Measurements from ENCODE around the gene EIF2A. TPM values are rescaled to one million over a fixed set of nuclear protein-coding genes. Genes with fewer than 3 reads are reported as not detected.

The EIF2A gene
- total RNA-seq, 1 donor: 238 TPM

- no peaks in the 10 kb centered on the region for H3K9me3 ChIP-seq (ENCODE audit: low read depth, low read length)
- DNase-seq (ENCODE audit: insufficient read length, low spot score, missing footprints): peak; percentile 58
- H3K4me1 ChIP-seq (ENCODE audit: insufficient read depth, low read length): no peaks in the 10 kb centered on the region
These were observed 23.0 kb upstream of the EIF2A start for GRCh38 chr3:150523538-150523937.

DNA sequence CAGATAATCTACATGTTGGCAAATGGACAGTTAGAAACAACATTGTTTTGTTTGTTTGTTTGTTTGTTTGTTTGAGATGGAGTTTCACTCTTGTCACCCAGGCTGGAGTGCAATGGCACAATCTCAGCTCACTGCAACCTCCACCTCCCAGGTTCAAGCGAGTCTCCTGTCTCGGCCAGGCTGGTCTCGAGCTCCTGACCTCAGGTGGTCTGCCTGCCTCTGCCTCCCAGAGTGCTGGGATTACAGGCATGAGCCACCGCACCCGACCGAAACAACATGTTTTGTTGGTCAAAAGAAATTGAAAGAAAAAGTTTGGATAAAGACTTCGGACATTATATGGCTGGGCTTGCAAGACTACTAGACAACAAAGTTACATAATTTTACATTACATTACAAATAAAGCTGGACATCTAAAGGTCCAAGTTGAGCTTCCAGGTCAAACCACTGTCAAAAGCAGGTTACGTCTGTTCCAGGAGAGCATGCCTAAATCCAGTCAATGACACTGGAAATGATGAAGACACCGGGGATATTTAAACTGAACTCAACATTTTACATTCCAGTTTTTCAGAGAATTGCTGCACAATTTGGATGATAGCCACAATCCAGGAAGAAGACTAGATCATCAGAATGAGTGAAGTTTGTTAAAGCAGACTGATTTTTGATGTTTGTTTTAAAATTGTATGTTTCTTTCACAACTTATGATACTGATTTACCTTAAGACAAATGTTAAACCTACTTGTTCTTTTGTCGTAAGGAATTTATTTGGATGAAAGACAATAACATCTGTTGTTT, 18.9 kb upstream of the EIF2A start:
- H3K4me3 ChIP-seq (ENCODE audit: insufficient read depth, low read length): no peak overlapping the region
- no peak overlapping the region for H3K27ac ChIP-seq (ENCODE audit: low read depth, low read length)
- H3K36me3 ChIP-seq (ENCODE audit: insufficient read depth, low read length): no peaks in the 10 kb centered on the region
- H3K4me2 ChIP-seq (ENCODE audit: insufficient read depth, low read length): peak overlapping the region; percentile 41
- peaks cover 5% of the 10 kb centered on the region for H3K27me3 ChIP-seq (ENCODE audit: insufficient read depth, low read length)
- no peaks in the 10 kb centered on the region for H4K20me1 ChIP-seq (ENCODE audit: insufficient read depth, low read length)
- no peaks in the 10 kb centered on the region for H3K9me3 ChIP-seq (ENCODE audit: low read depth, low read length)
- no peak for DNase-seq (ENCODE audit: insufficient read length, low spot score, missing footprints)
- H3K4me1 ChIP-seq (ENCODE audit: insufficient read depth, low read length): no peaks in the 10 kb centered on the region
- no peaks in the 10 kb centered on the region for H3K79me2 ChIP-seq (ENCODE audit: insufficient read depth, low read length)
- TF ChIP-seq, protein P1, sequence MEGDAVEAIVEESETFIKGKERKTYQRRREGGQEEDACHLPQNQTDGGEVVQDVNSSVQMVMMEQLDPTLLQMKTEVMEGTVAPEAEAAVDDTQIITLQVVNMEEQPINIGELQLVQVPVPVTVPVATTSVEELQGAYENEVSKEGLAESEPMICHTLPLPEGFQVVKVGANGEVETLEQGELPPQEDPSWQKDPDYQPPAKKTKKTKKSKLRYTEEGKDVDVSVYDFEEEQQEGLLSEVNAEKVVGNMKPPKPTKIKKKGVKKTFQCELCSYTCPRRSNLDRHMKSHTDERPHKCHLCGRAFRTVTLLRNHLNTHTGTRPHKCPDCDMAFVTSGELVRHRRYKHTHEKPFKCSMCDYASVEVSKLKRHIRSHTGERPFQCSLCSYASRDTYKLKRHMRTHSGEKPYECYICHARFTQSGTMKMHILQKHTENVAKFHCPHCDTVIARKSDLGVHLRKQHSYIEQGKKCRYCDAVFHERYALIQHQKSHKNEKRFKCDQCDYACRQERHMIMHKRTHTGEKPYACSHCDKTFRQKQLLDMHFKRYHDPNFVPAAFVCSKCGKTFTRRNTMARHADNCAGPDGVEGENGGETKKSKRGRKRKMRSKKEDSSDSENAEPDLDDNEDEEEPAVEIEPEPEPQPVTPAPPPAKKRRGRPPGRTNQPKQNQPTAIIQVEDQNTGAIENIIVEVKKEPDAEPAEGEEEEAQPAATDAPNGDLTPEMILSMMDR (IDR thresholded peaks at IDR 0.05; ENCODE audit: extremely low read depth, low read depth, low read length): no peak
- no peak overlapping the region for H2AFZ ChIP-seq (ENCODE audit: low read length)

More at GRCh38 chr3:150523538-150523937, 23.0 kb upstream of the EIF2A start:
- Histone ChIP-seq H2AFZ (ENCODE audit: low read length) (no peak overlapping the region), H3K27ac (ENCODE audit: low read depth, low read length) (no peak overlapping the region), H3K36me3 (ENCODE audit: insufficient read depth, low read length) (no peaks in the 10 kb centered on the region), H3K4me2 (ENCODE audit: insufficient read depth, low read length) (no peak overlapping the region), H4K20me1 (ENCODE audit: insufficient read depth, low read length) (no peaks in the 10 kb centered on the region), H3K79me2 (ENCODE audit: insufficient read depth, low read length) (no peaks in the 10 kb centered on the region), H3K4me3 (ENCODE audit: insufficient read depth, low read length) (no peak overlapping the region), H3K27me3 (ENCODE audit: insufficient read depth, low read length) (peaks cover 5% of the 10 kb centered on the region)
- TF ChIP-seq, protein P1 (IDR thresholded peaks at IDR 0.05; ENCODE audit: extremely low read depth, low read depth, low read length): no peak

GRCh38 chr3:150528354-150528797, 18.2 kb upstream of the EIF2A start:
- TF ChIP-seq, protein P1 (IDR thresholded peaks at IDR 0.05; ENCODE audit: extremely low read depth, low read depth, low read length): peak; percentile 47
- no peak overlapping the region for H3K4me2 ChIP-seq (ENCODE audit: insufficient read depth, low read length)
- H3K27ac ChIP-seq (ENCODE audit: low read depth, low read length): no peak overlapping the region
- no peaks in the 10 kb centered on the region for H3K9me3 ChIP-seq (ENCODE audit: low read depth, low read length)
- no peaks in the 10 kb centered on the region for H3K79me2 ChIP-seq (ENCODE audit: insufficient read depth, low read length)
- peaks cover 5% of the 10 kb centered on the region for H3K27me3 ChIP-seq (ENCODE audit: insufficient read depth, low read length)
- H2AFZ ChIP-seq (ENCODE audit: low read length): no peak overlapping the region
- H3K4me1 ChIP-seq (ENCODE audit: insufficient read depth, low read length): no peaks in the 10 kb centered on the region
- H4K20me1 ChIP-seq (ENCODE audit: insufficient read depth, low read length): no peaks in the 10 kb centered on the region
- DNase-seq (ENCODE audit: insufficient read length, low spot score, missing footprints): peak; percentile 9
- H3K4me3 ChIP-seq (ENCODE audit: insufficient read depth, low read length): no peak overlapping the region
- H3K36me3 ChIP-seq (ENCODE audit: insufficient read depth, low read length): no peaks in the 10 kb centered on the region

DNA sequence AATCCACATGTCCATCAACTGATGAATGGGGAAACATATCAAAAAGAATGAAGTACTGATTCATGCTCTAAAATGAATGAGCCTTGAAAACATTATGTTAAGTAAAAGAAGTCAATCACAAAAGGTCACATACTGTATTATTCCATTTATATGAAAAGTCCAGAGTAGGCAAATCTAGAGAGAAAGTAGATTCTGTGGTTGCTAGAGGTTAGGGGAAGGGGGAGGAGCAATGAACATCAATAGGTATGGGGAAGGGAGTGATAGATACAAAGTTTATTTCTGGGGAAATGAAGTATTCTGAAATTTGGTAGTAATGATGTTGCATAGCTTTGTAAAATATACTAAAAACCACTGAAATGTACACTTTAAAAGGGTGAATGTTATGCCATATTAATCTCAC, 14.8 kb upstream of the EIF2A start:
- H3K9me3 ChIP-seq (ENCODE audit: low read depth, low read length): no peaks in the 10 kb centered on the region
- DNase-seq (ENCODE audit: insufficient read length, low spot score, missing footprints): no peak
- H3K79me2 ChIP-seq (ENCODE audit: insufficient read depth, low read length): no peaks in the 10 kb centered on the region
- TF ChIP-seq, protein P1 (IDR thresholded peaks at IDR 0.05; ENCODE audit: extremely low read depth, low read depth, low read length): no peak
- no peak overlapping the region for H3K4me2 ChIP-seq (ENCODE audit: insufficient read depth, low read length)
- peaks cover 5% of the 10 kb centered on the region for H3K27me3 ChIP-seq (ENCODE audit: insufficient read depth, low read length)
- H3K4me3 ChIP-seq (ENCODE audit: insufficient read depth, low read length): no peak overlapping the region
- H3K4me1 ChIP-seq (ENCODE audit: insufficient read depth, low read length): no peaks in the 10 kb centered on the region
- no peaks in the 10 kb centered on the region for H3K36me3 ChIP-seq (ENCODE audit: insufficient read depth, low read length)
- no peak overlapping the region for H2AFZ ChIP-seq (ENCODE audit: low read length)
- H3K27ac ChIP-seq (ENCODE audit: low read depth, low read length): no peak overlapping the region
- no peaks in the 10 kb centered on the region for H4K20me1 ChIP-seq (ENCODE audit: insufficient read depth, low read length)
